Astrocyte (in vitro differentiated cells and primary cell): ENCODE data around the gene PLA2R1. TPM values are rescaled to one million over a fixed set of nuclear protein-coding genes. Genes with fewer than 3 reads are reported as not detected.
"Not testable (repeated sequence)": the region's sequence is repeated elsewhere in the genome, so short reads cannot be mapped to it uniquely, and the experiment has no call there.

ENCODE experiments used
- DNase-seq: peaks from one replicate; pipeline ENCODE4 v3.0.0-alpha.2; 2010; ENCODE audit warnings: low read depth
- FAIRE-seq: peaks from 2 replicates; lab custom pipeline; 2011; peaks lifted over from hg19 to GRCh38; lab: Jason Lieb, UNC
- H2AFZ ChIP-seq: 2 replicates; pipeline ENCODE4 v1.6.0; 2012; ENCODE audit warnings: low read depth, low read length, inconsistent platforms
- H3K27ac ChIP-seq: 2 replicates; pipeline ENCODE4 v1.5.1; 2011; ENCODE audit warnings: low read depth, low read length, inconsistent platforms
- H3K27me3 ChIP-seq: 2 replicates; pipeline ENCODE4 v1.6.0; 2011; ENCODE audit warnings: low read length, inconsistent platforms; ENCODE audit not compliant: insufficient read depth
- H3K36me3 ChIP-seq: 2 replicates; pipeline ENCODE4 v1.5.1; 2011; ENCODE audit warnings: low read length, inconsistent platforms; ENCODE audit not compliant: insufficient read depth
- H3K4me1 ChIP-seq: 2 replicates; pipeline ENCODE4 v1.5.1; 2011; ENCODE audit warnings: low read length, inconsistent platforms; ENCODE audit not compliant: insufficient read depth
- H3K4me2 ChIP-seq: 2 replicates; pipeline ENCODE4 v1.6.0; 2012; ENCODE audit warnings: low read length, inconsistent platforms
- H3K4me3 ChIP-seq: 2 replicates; pipeline ENCODE4 v1.5.1; 2011; ENCODE audit warnings: low read depth, mild to moderate bottlenecking, low read length, inconsistent platforms; ENCODE audit not compliant: insufficient read depth
- H3K79me2 ChIP-seq: 2 replicates; pipeline ENCODE4 v1.6.0; 2012; ENCODE audit warnings: mild to moderate bottlenecking, low read length, inconsistent platforms; ENCODE audit not compliant: insufficient read depth
- H3K9ac ChIP-seq: 2 replicates; pipeline ENCODE4 v1.6.0; 2012; ENCODE audit warnings: mild to moderate bottlenecking, low read length, inconsistent platforms
- H3K9me3 ChIP-seq: 2 replicates; pipeline ENCODE4 v1.5.1; 2012; ENCODE audit warnings: low read depth, mild to moderate bottlenecking, low read length, inconsistent platforms; ENCODE audit not compliant: insufficient read depth
- H4K20me1 ChIP-seq: 2 replicates; pipeline ENCODE4 v1.6.0; 2012; ENCODE audit warnings: low read length, inconsistent platforms; ENCODE audit not compliant: insufficient read depth
- H3K27ac Mint-ChIP-seq: one replicate; pipeline ENCODE4 v1.8.0; 2021; ENCODE audit warnings: mild to moderate bottlenecking, mixed read lengths; ENCODE audit not compliant: unreplicated experiment
- H3K27me3 Mint-ChIP-seq: one replicate; pipeline ENCODE4 v1.8.0; 2021; ENCODE audit warnings: low read depth, mixed read lengths; ENCODE audit not compliant: unreplicated experiment
- H3K36me3 Mint-ChIP-seq: one replicate; pipeline ENCODE4 v1.8.0; 2021; ENCODE audit warnings: low read depth, mixed read lengths; ENCODE audit not compliant: unreplicated experiment
- H3K4me1 Mint-ChIP-seq: one replicate; pipeline ENCODE4 v1.8.0; 2021; ENCODE audit warnings: low read depth, mixed read lengths; ENCODE audit not compliant: unreplicated experiment
- H3K4me3 Mint-ChIP-seq: one replicate; pipeline ENCODE4 v1.8.0; 2021; ENCODE audit warnings: mild to moderate bottlenecking, moderate library complexity, mixed read lengths; ENCODE audit not compliant: unreplicated experiment
- H3K9me3 Mint-ChIP-seq: one replicate; pipeline ENCODE4 v1.8.0; 2021; ENCODE audit warnings: mild to moderate bottlenecking, mixed read lengths; ENCODE audit not compliant: unreplicated experiment
- CTCF ChIP-seq: IDR thresholded peaks from 2 replicates; pipeline ENCODE4 v1.5.1; 2011; ENCODE audit warnings: low read depth, mild to moderate bottlenecking, inconsistent platforms, low read length, moderate library complexity; ENCODE audit not compliant: insufficient read depth
- EZH2 ChIP-seq: IDR thresholded peaks from 2 replicates; pipeline ENCODE4 v1.6.1; 2012; ENCODE audit warnings: mild to moderate bottlenecking, low read length, inconsistent platforms; ENCODE audit not compliant: insufficient read depth
- total RNA-seq: library from RNA; stranded (reverse); gene quantifications from 2 replicates; pipeline ENCODE4 v1.2.1, GENCODE V29; 2021

PLA2R1 gene
- total RNA-seq, 1 donor from 2014 or later = 7.1 TPM

- no peak overlapping the region for H3K9ac ChIP-seq
- peaks cover 3% of the 10 kb centered on the region for H3K36me3 Mint-ChIP-seq
- no peaks in the 10 kb centered on the region for H3K27me3 ChIP-seq
- H3K27ac ChIP-seq = no peak overlapping the region
- no peak overlapping the region for H3K4me3 Mint-ChIP-seq
- no peaks in the 10 kb centered on the region for H3K9me3 Mint-ChIP-seq
- H3K79me2 ChIP-seq = no peaks in the 10 kb centered on the region
- H3K4me3 ChIP-seq = no peak overlapping the region
- H3K27me3 Mint-ChIP-seq = no peaks in the 10 kb centered on the region
- no peaks in the 10 kb centered on the region for H4K20me1 ChIP-seq
- peaks cover 3% of the 10 kb centered on the region for H3K36me3 ChIP-seq
- no peaks in the 10 kb centered on the region for H3K4me1 Mint-ChIP-seq
- H2AFZ ChIP-seq = no peak overlapping the region
- H3K27ac Mint-ChIP-seq = no peak overlapping the region
- H3K4me1 ChIP-seq = no peaks in the 10 kb centered on the region
- H3K9me3 ChIP-seq = no peaks in the 10 kb centered on the region
- DNase-seq = peak; percentile 22
- TF ChIP-seq EZH2 (no peak), CTCF (peak; percentile 53)
- no peak overlapping the region for H3K4me2 ChIP-seq
- FAIRE-seq = peak; percentile 60
Observed at GRCh38 chr2:159968279-159968900, 94.0 kb downstream of the PLA2R1 start.

- no peaks in the 10 kb centered on the region for H3K27me3 Mint-ChIP-seq
- no peak overlapping the region for H3K27ac Mint-ChIP-seq
Observed at GRCh38 chr2:159963700-159964099, 98.7 kb downstream of the PLA2R1 start.

GRCh38 chr2:159962513-159962912 lies 99.9 kb downstream of the PLA2R1 start:
- not testable (repeated sequence) for H3K4me2 ChIP-seq, H3K4me3 Mint-ChIP-seq, H3K27ac Mint-ChIP-seq, H3K27ac ChIP-seq, H4K20me1 ChIP-seq, FAIRE-seq, DNase-seq, H2AFZ ChIP-seq, H3K4me3 ChIP-seq, H3K79me2 ChIP-seq, H3K9me3 ChIP-seq, H3K27me3 ChIP-seq, H3K27me3 Mint-ChIP-seq, H3K9ac ChIP-seq, H3K9me3 Mint-ChIP-seq, H3K36me3 ChIP-seq
- Mint-ChIP-seq H3K4me1 (peaks cover 18% of the 10 kb centered on the region), H3K36me3 (peaks cover 11% of the 10 kb centered on the region)
- H3K4me1 ChIP-seq = peaks cover 18% of the 10 kb centered on the region

More at GRCh38 chr2:159963700-159964099, 98.7 kb downstream of the PLA2R1 start:
- no peaks in the 10 kb centered on the region for H3K27me3 ChIP-seq
- no peak overlapping the region for H3K4me3 ChIP-seq
- TF ChIP-seq CTCF (no peak), EZH2 (no peak)
- no peak overlapping the region for H2AFZ ChIP-seq
- H3K27ac ChIP-seq = no peak overlapping the region
- no peaks in the 10 kb centered on the region for H4K20me1 ChIP-seq
- H3K9ac ChIP-seq = no peak overlapping the region
- H3K36me3 Mint-ChIP-seq = peaks cover 5% of the 10 kb centered on the region
- no peak overlapping the region for H3K4me3 Mint-ChIP-seq
- H3K9me3 Mint-ChIP-seq = no peaks in the 10 kb centered on the region
- H3K36me3 ChIP-seq = peaks cover 3% of the 10 kb centered on the region
- peaks cover 18% of the 10 kb centered on the region for H3K4me1 ChIP-seq
- H3K4me2 ChIP-seq = no peak overlapping the region
- H3K9me3 ChIP-seq = no peaks in the 10 kb centered on the region
- no peak for FAIRE-seq
- no peak for DNase-seq
- H3K4me1 Mint-ChIP-seq = peaks cover 18% of the 10 kb centered on the region
- no peaks in the 10 kb centered on the region for H3K79me2 ChIP-seq
